ENCODE results near the gene TMEM236.
"Not testable (repeated sequence)": the region's sequence is repeated elsewhere in the genome, so short reads cannot be mapped to it uniquely, and the experiment has no call there.

TMEM236 gene, protein sequence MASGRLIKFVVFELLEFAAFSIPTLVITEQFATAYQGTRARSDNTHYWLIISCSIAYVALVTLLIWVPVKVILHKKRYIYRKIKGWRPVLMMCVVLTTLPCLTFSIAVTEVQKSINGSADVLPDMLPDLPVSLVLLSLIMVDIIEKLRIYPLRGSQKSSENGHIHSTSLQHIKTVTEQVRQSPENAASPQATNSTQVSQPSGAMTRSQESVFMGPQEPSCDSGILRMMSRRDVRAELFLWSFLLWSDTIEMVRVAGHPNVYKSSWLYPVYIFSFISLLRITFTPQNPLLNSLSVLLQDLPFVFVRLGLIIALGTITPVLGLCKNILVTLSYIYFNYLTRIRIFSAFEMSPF

DNA sequence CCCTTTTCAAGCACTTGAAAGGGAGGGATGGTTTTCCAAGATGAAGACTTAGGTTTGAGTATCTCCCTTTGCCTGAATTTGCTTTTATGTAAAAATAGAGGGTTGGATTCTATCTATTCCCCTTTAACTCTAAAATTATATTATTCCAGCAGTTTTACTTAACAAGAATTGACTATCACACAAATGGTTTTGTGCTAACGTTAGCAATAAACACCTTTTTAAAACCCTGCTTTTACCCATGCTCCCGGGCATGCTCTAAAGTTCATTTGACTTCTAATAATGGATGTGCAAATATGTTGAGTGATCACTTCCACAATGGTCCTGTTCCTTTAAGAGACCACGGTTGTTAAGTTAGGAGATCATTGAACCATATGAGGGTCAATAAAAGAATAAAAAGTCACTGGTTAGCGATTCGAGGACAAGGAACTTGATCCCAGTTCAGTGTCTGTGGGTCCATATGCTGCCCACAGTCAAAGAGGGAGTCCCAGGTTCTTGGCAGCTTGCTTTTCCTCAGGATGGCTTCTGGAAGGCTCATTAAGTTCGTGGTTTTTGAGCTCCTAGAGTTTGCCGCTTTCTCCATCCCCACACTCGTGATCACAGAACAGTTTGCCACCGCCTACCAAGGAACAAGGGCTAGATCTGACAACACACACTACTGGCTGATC lies at the start of gene TMEM236:
TMEM236 (plus strand) TSS at position 421 of the 665 bp plus-strand sequence; CDS start at position 516, 95 bp downstream.
- DNase-seq (ENCODE audit: low read depth in 1 of 2, low spot score in 1 of 2) = no peak

DNA sequence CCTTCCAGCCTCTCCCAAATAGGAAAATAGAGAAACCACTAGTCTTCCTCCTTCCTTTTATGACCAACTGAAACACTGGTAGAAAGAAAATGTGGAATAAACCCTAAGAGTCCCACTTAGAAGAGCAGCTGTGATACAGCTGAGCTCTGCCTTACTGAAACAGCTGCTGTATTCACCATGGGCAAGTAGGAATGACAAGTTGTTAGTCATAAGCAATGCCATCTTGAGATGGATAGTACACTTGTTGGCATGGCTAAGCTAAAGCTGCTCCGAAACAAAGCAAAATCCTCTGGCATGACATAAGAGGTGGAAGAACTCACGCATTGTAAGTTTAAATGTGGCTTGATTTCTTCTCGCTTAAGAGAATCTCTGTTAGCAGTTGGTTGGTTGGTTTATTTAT lies 48.3 kb upstream of the TMEM236 start:
- DNase-seq (ENCODE audit: low read depth in 1 of 2, low spot score in 1 of 2) = no peak

DNA sequence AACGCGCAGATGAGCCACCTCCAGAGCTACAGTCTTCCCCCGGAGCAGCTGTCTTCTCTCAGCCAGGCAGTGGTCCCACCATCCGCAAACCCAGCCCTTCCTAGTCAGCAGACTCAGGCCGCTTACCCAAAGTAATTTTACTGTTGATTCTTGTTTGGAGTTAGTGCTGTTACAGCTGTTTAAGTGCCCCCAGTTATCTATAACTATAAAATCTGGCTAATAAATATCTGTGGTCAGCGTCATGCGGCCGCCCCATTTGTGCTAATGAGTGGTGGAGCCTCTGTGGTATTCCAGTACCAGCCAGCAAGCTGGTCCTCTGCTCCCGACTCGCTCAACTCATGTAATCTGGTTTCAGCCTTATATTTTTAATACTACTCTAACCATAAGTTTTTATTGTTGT lies 43.2 kb upstream of the TMEM236 start:
- DNase-seq (ENCODE audit: low read depth in 1 of 2, low spot score in 1 of 2) = no peak

DNA sequence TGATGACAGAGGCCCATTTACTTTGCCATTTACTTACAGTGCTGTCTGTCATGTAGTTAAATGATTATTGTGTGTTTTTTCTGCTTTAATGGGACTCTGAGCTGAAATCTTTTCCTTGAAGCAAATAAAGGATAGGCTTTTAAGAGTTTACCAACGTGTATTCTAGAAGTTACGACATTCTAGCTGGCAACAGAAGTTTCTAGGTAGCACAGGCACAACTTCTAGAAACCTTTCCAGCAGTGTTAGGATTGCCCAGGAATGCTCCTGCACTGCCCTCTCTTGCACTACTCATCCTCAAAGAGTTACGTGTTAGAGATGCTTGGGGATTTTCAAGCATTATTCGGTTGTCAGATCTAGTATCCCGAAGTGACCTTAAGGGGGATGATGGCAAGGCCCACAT lies 42.5 kb upstream of the TMEM236 start:
- DNase-seq (ENCODE audit: low read depth in 1 of 2, low spot score in 1 of 2) = no peak

DNA sequence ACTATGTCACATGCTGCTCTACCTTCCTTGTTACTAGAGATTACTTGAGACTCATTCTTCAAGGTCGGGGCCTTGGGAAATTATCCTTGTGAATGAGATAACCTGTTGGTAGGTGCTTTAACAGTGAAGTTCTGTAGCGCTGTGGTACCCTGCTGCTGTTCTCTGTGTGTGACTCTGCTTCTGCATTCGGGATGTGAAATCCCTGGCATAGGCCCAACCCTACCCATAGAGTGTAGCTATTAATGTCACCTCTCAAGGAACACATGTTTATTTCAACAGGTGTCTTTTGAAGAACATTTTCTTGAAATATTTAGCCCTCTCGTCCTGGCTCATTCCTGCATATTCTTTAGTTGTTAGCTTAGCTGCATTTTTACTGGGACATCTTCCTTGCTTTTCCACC lies 41.8 kb upstream of the TMEM236 start:
- DNase-seq (ENCODE audit: low read depth in 1 of 2, low spot score in 1 of 2) = no peak

DNA sequence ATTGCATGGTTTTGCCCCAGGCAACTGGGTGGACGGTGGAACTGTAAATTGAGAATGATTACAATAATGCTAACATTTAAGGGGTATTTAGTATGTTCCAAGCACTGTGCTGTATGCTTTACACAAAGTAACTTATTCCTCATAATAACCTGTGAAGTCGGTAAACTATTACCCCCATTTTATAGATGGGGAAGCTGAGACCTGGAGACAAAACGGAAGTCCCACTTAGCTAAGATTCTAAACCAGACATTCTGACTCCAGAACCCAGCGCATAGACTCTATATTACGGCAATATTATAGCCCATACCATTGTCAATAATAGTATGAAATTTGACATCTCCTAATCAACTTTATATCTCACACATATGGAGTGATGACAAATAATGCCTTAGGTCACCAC lies 39.9 kb upstream of the TMEM236 start:
- no peak for DNase-seq (ENCODE audit: low read depth in 1 of 2, low spot score in 1 of 2)

DNA sequence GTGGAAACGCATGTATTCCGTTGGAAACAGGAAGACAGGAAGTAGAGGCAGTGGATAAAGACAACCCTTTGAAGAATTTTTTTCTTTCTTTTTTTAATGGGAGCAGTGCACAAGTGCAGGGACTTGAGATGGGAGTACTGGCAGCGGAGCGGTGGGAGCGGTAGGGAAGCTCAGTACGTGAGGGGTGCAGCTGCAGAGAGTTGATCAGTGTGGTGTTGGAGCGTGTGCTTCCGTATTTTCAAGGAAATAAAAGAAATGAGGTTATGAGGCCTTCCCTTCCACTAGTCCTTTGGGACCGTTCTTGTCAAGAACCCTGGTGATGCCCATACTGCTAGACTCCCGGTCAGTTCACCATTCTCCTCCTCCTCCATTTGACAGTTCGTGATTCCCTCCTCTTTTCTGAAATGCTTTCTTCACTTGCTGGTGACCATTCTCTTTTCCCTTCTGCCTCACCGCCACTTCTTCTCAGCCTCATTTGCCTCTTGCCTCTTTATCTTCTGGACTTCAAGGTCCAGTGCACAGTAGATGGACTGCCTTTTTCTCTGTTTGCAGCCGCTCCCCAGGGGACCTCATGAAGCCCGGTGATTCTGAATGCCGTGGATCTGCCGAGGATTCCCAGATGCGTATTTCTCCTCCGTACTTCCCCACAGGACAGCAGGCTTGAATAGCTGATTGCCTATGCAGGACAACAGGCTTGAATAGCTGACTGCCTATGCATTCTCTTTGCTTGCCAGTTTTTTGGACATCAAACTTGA lies 39.1 kb upstream of the TMEM236 start:
- DNase-seq (ENCODE audit: low read depth in 1 of 2, low spot score in 1 of 2) = no peak

DNA sequence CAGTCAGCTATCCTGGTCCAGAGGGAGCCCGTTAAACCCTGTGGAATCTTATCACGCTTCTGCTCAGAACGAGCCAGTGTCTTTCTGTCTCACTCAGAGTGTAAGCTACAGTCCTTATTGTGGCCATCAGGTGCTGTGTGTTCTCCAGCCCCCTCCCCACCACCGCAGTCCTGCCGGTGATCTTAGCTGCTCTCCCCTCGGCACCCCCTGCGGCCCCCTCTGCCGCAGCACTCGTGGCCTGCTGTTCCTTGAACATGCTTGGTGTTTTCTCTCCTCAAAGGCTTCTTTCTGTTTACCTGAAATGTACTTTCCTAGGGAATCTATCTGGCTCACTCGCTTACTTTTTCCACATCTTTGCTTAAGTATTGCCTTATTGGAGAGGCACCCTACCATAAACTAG lies 38.2 kb upstream of the TMEM236 start:
- no peak for DNase-seq (ENCODE audit: low read depth in 1 of 2, low spot score in 1 of 2)

DNA sequence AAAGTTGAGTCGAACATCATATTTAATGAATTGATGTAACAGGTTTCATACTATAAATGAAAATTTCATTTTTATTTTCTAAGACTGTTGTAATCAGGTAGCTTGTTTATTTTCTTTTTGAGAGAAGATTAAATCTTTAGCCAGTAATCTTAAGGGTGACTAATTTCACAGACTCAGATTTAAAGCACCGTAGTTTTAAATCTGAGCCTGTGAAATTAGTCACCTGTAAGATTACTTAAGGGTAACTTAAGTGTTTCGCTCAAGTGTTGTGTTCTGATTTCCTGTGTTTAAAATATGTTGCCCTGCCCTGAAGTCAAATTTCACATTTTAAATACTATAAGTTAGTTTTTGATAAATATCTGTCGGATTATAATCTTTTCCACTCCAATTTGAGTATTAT lies 35.8 kb upstream of the TMEM236 start:
- no peak for DNase-seq (ENCODE audit: low read depth in 1 of 2, low spot score in 1 of 2)

DNA sequence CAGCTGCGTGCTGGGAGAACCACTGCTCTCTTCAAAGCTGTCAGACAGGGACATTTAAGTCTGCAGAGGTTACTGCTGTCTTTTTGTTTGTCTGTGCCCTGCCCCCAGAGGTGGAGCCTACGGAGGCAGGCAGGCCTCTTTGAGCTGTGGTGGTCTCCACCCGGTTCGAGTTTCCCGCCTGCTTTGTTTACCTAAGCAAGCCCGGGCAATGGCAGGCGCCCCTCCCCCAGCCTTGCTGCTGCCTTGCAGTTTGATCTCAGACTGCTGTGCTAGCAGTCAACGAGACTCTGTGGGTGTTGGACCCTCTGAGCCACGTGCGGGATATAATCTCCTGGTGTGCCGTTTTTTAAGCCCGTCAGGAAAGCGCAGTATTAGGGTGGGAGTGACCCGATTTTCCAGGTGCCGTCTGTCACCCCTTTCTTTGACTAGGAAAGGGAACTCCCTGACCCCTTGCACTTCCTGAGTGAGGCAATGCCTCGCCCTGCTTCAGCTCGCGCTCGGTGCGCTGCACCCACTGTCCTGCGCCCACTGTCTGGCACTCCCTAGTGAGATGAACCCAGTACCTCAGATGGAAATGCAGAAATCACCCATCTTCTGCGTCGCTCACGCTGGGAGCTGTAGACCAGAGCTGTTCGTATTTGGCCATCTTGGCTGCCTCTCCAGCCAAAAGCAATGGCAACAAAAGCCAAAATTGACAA lies 29.5 kb upstream of the TMEM236 start:
- DNase-seq (ENCODE audit: low read depth in 1 of 2, low spot score in 1 of 2) = not testable (repeated sequence)

DNA sequence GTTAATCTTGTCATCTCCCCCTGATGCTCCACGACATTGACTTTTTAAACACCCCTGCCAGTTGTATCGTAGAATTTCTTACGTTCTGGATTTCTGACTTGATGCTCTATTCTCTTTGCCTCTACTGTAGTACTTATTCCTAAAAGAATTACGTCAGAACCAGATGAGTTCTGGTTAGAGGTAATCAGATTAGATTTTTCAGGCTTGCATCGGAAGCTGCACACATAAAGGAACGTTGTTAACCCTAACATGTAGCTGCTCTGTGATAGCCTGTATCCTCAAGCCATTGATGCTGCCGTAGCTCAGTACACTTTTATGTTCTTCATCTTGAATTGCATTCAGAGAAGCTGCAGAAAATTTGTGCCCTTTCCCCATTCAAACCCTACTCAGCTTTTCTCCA lies 26.3 kb upstream of the TMEM236 start:
- no peak for DNase-seq (ENCODE audit: low read depth in 1 of 2, low spot score in 1 of 2)

DNA sequence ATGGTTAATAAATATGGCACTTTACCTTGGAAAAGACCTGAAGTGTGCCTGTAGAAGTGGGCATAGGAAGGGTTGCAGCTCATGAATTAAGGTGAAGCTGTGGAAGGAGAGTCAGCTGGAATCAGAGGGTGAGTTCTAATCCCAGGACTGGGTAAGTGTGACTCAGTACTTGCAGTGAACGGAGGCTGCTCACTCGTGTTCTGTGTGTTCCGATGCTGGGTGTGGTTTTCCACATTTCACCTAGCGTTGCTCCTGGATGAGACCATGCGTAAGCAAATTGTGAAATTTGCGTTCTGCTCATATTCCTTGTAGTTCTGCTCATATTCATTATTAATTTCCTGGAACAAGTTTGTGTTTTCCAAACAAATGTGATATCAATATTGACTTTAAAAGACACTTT lies 22.4 kb upstream of the TMEM236 start:
- DNase-seq (ENCODE audit: low read depth in 1 of 2, low spot score in 1 of 2) = no peak

DNA sequence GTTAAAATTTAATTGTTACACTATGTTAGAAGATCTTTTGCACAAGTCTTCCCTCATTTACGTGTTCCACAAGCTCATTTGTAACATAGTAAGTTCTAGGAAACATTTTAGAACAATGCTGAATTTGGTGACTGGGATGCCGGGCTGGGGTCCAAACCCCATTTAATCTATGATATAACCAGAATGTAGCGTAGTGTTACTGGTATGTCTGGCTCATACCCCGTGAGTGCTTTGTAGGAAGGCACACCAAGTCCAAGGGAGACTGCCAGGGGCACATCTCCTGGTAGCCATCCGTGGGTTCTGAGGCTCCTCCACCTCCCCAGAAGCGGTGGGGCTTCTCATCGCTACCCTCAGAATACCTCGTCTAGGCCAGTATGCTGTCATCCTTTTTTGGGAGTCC lies 21.3 kb upstream of the TMEM236 start:
- DNase-seq (ENCODE audit: low read depth in 1 of 2, low spot score in 1 of 2) = no peak

DNA sequence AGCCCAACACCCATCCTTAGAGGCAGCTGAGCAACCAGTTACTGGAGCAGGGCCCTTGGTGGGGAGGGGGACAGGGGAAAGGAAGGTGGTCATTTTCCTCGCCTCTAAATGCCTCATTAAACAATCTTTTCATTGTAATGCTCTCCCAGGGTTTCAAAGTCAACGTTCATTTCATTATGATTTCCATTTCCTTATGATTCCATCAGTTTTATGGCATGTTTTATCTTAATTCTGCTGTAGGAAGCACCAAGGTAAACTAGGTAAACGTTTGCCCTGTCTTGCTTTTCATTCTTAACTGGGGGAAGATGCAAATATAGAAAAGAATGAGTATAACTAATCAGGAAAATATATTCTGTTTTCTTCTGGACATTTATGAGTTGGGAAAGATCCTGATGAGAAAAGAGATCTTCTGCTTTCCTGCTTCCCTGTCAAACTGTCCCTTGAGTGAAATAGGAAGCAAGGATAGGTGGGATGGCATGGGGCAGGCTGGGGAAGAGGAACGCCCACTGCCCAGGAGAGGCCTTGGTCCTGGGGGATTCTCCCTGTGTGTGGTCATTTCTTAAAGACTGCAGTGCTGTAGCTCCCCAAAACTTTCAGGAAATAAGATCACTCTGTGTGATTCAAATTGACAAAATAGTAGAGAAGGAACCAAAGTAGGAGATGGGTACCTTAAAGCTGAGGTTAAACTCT lies 20.5 kb upstream of the TMEM236 start:
- DNase-seq (ENCODE audit: low read depth in 1 of 2, low spot score in 1 of 2) = no peak

DNA sequence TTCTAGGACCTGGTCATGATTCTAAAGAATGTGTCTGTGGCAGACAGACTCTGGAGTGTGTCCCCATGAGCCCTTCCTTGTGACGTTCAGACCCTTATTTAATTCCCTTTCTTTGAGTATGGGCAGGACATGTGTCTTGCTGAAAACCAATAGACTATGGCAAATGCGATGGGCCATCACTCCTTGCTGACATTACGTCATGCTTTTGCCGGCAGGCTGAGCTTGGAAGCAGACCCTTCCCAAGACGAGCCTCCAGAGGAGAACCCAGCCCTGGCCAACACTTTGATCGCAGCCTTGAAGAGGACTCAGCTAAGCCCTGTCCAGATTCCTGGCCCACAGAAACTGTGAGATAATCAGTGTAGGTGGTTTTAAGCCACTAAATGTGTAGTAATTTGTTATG lies 18.4 kb upstream of the TMEM236 start:
- DNase-seq (ENCODE audit: low read depth in 1 of 2, low spot score in 1 of 2) = no peak

DNA sequence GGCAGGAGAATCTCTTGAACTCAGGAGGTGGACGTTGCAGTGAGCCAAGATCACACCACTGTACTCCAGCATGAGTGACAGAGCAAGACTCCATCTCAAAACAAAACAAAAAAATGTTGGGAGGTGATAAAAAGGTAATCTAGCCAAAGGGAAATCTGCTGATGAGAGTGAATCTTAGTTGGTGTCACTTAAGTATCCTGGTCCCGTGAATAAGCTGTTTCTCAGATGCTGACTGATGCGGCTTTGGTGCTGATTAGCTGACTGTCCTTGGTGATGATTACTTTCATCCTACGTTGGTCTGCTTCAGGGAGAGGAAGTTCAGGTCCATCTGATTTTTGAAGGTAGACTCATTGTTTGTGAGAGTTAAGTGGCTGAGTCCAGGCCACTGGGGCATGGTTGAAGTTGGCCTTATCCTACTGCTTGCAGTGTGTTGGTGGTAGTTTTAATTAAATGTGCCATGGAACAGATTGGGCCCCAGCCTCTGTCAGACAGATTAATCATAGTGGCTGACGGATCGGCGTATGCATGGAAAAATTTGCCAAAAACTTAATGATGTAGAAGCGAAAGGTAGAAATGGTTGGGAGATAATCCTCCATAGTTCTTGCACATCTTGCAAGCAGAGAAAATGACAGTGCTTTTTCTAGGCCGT lies 17.4 kb upstream of the TMEM236 start:
- DNase-seq (ENCODE audit: low read depth in 1 of 2, low spot score in 1 of 2) = no peak

DNA sequence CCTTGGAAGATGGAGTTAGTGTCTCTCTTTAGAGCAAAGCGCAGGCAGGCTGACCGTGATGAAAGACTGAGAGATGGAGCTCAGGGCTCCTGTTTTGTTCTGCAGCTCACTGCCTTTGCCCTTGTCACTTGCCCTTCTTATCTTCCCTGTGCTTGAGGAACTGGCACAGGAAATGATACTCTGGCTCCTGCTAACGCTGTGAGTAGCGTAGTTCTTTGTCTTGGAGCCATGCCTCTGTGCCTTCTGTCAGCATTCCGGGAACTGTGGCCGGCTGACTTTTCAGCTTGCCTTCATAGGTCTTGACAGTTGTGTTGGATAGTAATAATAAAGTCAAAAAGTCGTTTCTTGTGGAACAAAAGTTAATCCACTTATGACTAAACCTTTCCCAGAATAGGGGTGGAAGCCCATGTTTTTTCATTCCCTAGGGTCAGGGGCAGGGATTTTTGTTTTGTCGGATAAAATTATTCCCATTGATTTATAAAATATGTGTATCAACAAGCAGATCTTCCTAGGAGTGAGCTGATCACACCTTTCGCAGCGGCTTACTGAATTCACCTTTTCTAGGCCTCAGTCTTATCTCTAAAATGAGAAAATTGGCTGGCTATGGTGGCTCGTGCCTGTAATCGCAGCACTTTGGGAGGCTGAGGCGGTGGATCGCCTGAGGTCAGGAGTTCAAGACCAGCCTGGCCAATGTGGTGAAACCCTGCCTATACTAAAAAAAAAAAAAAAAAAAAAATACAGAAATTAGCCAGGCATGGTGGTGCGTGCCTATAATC lies 16.6 kb upstream of the TMEM236 start:
- DNase-seq (ENCODE audit: low read depth in 1 of 2, low spot score in 1 of 2) = no peak

DNA sequence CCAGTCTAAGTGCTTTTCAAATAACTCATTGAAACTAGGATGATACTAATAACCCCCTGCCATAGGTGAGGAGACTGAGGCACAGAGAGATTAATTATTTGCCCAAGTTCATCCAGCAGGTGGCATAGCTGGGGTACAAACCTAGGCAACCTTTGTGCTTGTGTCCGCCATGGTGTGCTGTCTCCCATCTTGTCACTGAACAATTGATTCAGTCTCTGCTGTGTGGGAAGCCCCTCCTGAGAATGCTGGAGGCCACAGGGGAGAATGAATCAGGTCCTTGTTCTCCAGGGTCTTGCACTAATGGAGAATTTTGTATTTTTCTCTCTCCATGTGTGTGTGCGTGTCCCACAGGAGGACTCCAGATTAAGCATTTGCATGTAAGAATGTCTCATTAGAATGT lies 15.8 kb upstream of the TMEM236 start:
- no peak for DNase-seq (ENCODE audit: low read depth in 1 of 2, low spot score in 1 of 2)

DNA sequence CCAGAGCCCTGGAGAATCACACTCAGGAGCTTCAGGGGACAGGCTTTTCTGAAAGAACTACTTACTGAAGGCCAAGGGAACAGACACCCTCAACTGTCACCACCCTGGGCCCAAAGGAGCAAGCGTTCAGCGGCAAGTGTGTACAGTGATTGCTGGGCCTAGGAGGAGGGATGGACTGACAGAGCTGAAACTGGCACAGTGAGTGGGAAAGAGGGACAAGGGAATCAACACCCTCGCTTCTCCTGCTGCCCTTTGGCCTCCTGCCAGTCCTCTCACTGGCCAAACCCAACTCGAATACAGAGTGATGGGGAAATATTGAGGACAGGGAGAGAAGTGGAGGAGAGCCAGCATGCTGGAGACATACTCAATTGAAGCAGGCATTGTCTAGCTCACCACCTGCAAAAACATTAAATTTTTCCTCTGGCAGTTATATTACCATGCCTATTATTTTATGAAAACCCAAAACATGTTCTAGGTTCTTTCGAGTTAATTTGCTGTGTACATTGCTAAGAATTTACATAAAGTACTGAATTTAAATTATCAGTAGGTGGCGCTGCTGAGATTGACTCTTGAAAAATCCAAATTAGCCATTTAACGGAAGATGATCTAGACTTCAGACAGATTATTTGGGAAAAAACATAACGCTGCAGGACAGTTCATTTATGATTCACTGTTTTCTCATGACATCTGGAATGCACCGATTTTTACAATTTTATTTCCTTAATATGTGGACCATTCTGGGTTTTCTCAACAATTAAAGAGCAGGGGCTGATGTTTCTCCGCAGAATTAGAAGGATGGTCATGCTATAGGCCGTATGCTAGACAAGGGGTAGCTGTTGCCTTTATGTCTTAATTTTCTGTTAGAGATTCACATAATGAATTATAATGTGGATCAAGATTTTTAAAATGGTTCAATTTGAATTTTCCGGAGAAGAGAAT lies 14.7 kb upstream of the TMEM236 start:
- DNase-seq (ENCODE audit: low read depth in 1 of 2, low spot score in 1 of 2) = no peak

All from activated T-helper 1 cell treated with anti-CD3 and anti-CD28 coated beads, Interleukin-2, amount 50 U/mL, for 16 hours (primary cell).